IMR-90 (cell line): ENCODE data around the gene GGNBP2. TPM values are rescaled to one million over a fixed set of nuclear protein-coding genes. Genes with fewer than 3 reads are reported as not detected.

ENCODE experiments used
- ATAC-seq: fragments of 200-7000 bp; cut with Tn5 transposase; 2 replicates; pipeline ENCODE4 v1.9.1; 2020; ENCODE audit warnings: low read depth, mild to moderate bottlenecking, moderate library complexity
- BruUV-seq: library from RNA; stranded (reverse); fragments of 400-500 nt; replicated peaks from 2 replicates; lab custom pipeline; 2021; lab: Mats Ljungman, UMichigan
- CTCF ChIA-PET: fragments of 300-600 bp; formaldehyde crosslinking; extraction: SDS; loops from one replicate; lab custom pipeline; 2021; ENCODE audit warnings: antibody characterized with exemption; lab: Yijun Ruan, JAX
- POLR2A ChIA-PET: fragments of 300-600 bp; sonication (Branson Sonifier 250); formaldehyde crosslinking; loops from one replicate; lab custom pipeline; 2022; ENCODE audit warnings: antibody characterized with exemption; ENCODE audit not compliant: unreplicated experiment; lab: Charles Lee
- DNase-seq: peaks from one replicate; pipeline ENCODE4 v3.0.0; 2013
- H2AFZ ChIP-seq: replicated peaks from 2 replicates; pipeline ENCODE3; 2013; ENCODE audit warnings: low read length, mild to moderate bottlenecking; ENCODE audit not compliant: poor library complexity
- H2AK5ac ChIP-seq: 2 replicates; pipeline ENCODE4 v1.6.1; 2013; ENCODE audit warnings: low read depth, low read length, inconsistent platforms
- H2AK9ac ChIP-seq: replicated peaks from 2 replicates; pipeline ENCODE3; 2013; ENCODE audit warnings: mild to moderate bottlenecking, low read depth, low read length, moderate library complexity; ENCODE audit not compliant: poor library complexity
- H2BK120ac ChIP-seq: 2 replicates; pipeline ENCODE4 v1.6.1; 2013; ENCODE audit warnings: low read depth, low read length, inconsistent platforms
- H2BK15ac ChIP-seq: 3 replicates; pipeline ENCODE4 v1.6.1; 2013; ENCODE audit warnings: low read depth, low read length, inconsistent platforms
- H2BK20ac ChIP-seq: 2 replicates; pipeline ENCODE4 v1.6.1; 2013; ENCODE audit warnings: low read depth, mild to moderate bottlenecking, inconsistent platforms, low read length, moderate library complexity
- H2BK5ac ChIP-seq: 2 replicates; pipeline ENCODE4 v1.6.1; 2013; ENCODE audit warnings: mild to moderate bottlenecking, low read depth, low read length, inconsistent platforms; ENCODE audit not compliant: poor library complexity, severe bottlenecking
- H3K14ac ChIP-seq: replicated peaks from 2 replicates; pipeline ENCODE4 v1.6.1; 2013; ENCODE audit warnings: low read depth, low read length, inconsistent platforms
- H3K18ac ChIP-seq: 2 replicates; pipeline ENCODE4 v1.6.1; 2013; ENCODE audit warnings: low read depth, low read length, control low read depth
- H3K23ac ChIP-seq: 2 replicates; pipeline ENCODE4 v1.6.1; 2013; ENCODE audit warnings: low read depth, low read length, inconsistent platforms
- H3K27ac ChIP-seq: 2 replicates; pipeline ENCODE4 v1.5.1; 2013; ENCODE audit warnings: mild to moderate bottlenecking, control low read depth, low read length; ENCODE audit not compliant: insufficient read depth
- H3K27me3 ChIP-seq: 2 replicates; pipeline ENCODE4 v1.6.1; 2013; ENCODE audit warnings: low read length; ENCODE audit not compliant: control insufficient read depth, insufficient read depth
- H3K36me3 ChIP-seq: 2 replicates; pipeline ENCODE4 v1.6.1; 2013; ENCODE audit warnings: low read length, mixed read lengths; ENCODE audit not compliant: control insufficient read depth, insufficient read depth
- H3K4ac ChIP-seq: 2 replicates; pipeline ENCODE4 v1.6.1; 2013; ENCODE audit warnings: low read depth, low read length, inconsistent platforms
- H3K4me1 ChIP-seq: 2 replicates; pipeline ENCODE4 v1.6.1; 2013; ENCODE audit warnings: low read length, mixed read lengths; ENCODE audit not compliant: control insufficient read depth, insufficient read depth
- H3K4me2 ChIP-seq: 2 replicates; pipeline ENCODE4 v1.6.1; 2013; ENCODE audit warnings: low read depth, mild to moderate bottlenecking, control low read depth, low read length, moderate library complexity
- H3K4me3 ChIP-seq: 2 replicates; pipeline ENCODE4 v1.5.1; 2013; ENCODE audit warnings: low read depth, mild to moderate bottlenecking, control low read depth, low read length, moderate library complexity; ENCODE audit not compliant: insufficient read depth
- H3K56ac ChIP-seq: 2 replicates; pipeline ENCODE4 v1.6.1; 2013; ENCODE audit warnings: low read length, inconsistent platforms; ENCODE audit not compliant: insufficient read depth; ENCODE audit errors: extremely low read depth
- H3K79me1 ChIP-seq, 2 experiments: 2 replicates each; pipeline ENCODE4 v1.6.1; 2013; ENCODE audit warnings: low read length in 2 of 2, inconsistent platforms in 1 of 2, low read depth in 1 of 2
- H3K9ac ChIP-seq: 2 replicates; pipeline ENCODE4 v1.6.1; 2013; ENCODE audit warnings: low read depth, low read length, control low read depth
- H3K9me1 ChIP-seq: 2 replicates; pipeline ENCODE4 v1.6.1; 2013; ENCODE audit warnings: low read length, inconsistent platforms; ENCODE audit not compliant: insufficient read depth
- H3K9me3 ChIP-seq: 2 replicates; pipeline ENCODE4 v1.6.1; 2013; ENCODE audit warnings: low read length; ENCODE audit not compliant: control insufficient read depth, insufficient read depth
- H4K20me1 ChIP-seq: 2 replicates; pipeline ENCODE4 v1.6.1; 2013; ENCODE audit warnings: low read length, inconsistent platforms; ENCODE audit not compliant: insufficient read depth
- H4K5ac ChIP-seq: 2 replicates; pipeline ENCODE4 v1.6.1; 2013; ENCODE audit warnings: mild to moderate bottlenecking, low read depth, low read length, control low read depth
- H4K8ac ChIP-seq, 2 experiments: 2 replicates each; pipeline ENCODE4 v1.6.1; 2013; ENCODE audit warnings: low read depth in 2 of 2, low read length in 2 of 2, control low read depth in 1 of 2, inconsistent platforms in 1 of 2
- H4K91ac ChIP-seq: 2 replicates; pipeline ENCODE4 v1.6.1; 2013; ENCODE audit warnings: low read depth, low read length, inconsistent platforms; ENCODE audit not compliant: insufficient read depth
- BHLHE40 ChIP-seq: fragments of 150-350 bp; IDR thresholded peaks from 2 replicates; pipeline ENCODE4 v1.6.1; 2016; ENCODE audit warnings: mild to moderate bottlenecking, low read depth, low read length
- CEBPB ChIP-seq: IDR thresholded peaks from 2 replicates; pipeline ENCODE4 v1.6.1; 2012; ENCODE audit warnings: low read depth, low read length, improper control_type of control experiment
- MXI1 ChIP-seq: IDR thresholded peaks from 2 replicates; pipeline ENCODE4 v1.6.1; 2012; ENCODE audit warnings: low read depth, mild to moderate bottlenecking, low read length, moderate library complexity, borderline replicate concordance
- NFE2L2 ChIP-seq: fragments of 150-350 bp; IDR thresholded peaks from 2 replicates; pipeline ENCODE4 v1.6.1; 2016; ENCODE audit warnings: low read depth, mild to moderate bottlenecking, low read length
- RAD21 ChIP-seq: IDR thresholded peaks from 2 replicates; pipeline ENCODE4 v1.6.1; 2012; ENCODE audit warnings: low read length, improper control_type of control experiment
- USF2 ChIP-seq: fragments of 150-350 bp; IDR thresholded peaks from 2 replicates; pipeline ENCODE4 v1.6.1; 2017; ENCODE audit warnings: mild to moderate bottlenecking, antibody characterized with exemption, low read length, low read depth
- WGBS, 2 experiments: methylation state at CpG; one replicate each; pipeline versions ENCODE4 v1.1.5 to v1.1.7; 2013; ENCODE audit warnings: missing lambda C conversion rate in 2 of 2; ENCODE audit not compliant: insufficient read length in 1 of 2; ENCODE audit errors: extremely low coverage in 2 of 2; 5-methylcytosine and 5-hydroxymethylcytosine counted together
- dilution Hi-C: fragments of 300-500 bp; cut with HindIII; formaldehyde crosslinking; loops from one replicate; pipeline ENCODE4 v1.14.3; 2018; ENCODE audit warnings: low sequenced_read_pairs; ENCODE audit not compliant: unreplicated experiment
- in situ Hi-C: fragments of 300-500 bp; cut with MboI; formaldehyde crosslinking; loops from 3 replicates; pipeline ENCODE4 v1.14.3; 2019; ENCODE audit warnings: low sequenced_read_pairs, inconsistent platforms, mixed read lengths
- intact Hi-C: fragments of 100-400 bp; cut with micrococcal nuclease; formaldehyde crosslinking; loops from 2 replicates; pipeline ENCODE4 v1.10.0; 2022
- polyA plus RNA-seq, 3 experiments: library from polyadenylated mRNA; depleted of rRNA; stranded (reverse); fragments of >200 nt; gene quantifications; 2 replicates each; pipeline ENCODE4 v1.2.3, GENCODE V29; 2012; ENCODE audit warnings: low replicate concordance in 1 of 3
- total RNA-seq: library from RNA; depleted of rRNA; stranded (reverse); fragments of >200 nt; gene quantifications from 2 replicates; pipeline ENCODE4 v1.2.3, GENCODE V29; 2012

The GGNBP2 gene
- total and polyA plus RNA-seq, 2 of the 4 experiments (the other 2 are of a cell fraction), result 40.7 to 56.2 TPM

DNA sequence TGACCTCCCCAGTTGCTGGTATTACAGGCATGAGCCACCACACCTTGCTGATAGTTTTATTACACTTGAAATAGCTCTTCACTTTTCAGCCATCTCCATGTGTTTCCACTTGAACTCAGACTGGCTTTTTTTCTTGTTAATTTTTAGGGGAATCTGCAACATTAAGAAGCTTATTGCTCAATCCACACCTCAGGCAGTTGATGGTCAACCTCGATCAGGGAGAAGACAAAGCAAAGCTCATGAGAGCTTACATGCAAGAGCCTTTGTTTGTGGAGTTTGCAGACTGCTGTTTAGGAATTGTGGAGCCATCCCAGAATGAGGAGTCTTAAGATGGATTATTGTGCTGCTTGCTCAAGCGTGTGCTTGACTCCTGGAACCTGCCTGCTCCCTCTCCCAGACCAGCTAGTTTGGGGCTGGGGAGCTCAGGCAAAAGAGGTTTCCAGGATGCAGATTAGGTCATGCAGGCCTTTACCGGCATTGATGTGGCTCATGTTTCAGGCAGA is 49.6 kb upstream of the GGNBP2 start:
- Histone ChIP-seq H4K91ac (no peak overlapping the region), H3K4me2 (no peak overlapping the region), H2AK5ac (no peak overlapping the region), H2BK20ac (no peak overlapping the region), H2AK9ac (no peak overlapping the region), H4K20me1 (no peaks in the 10 kb centered on the region; the same call in 1 of the 2 replicates), H3K23ac (no peak overlapping the region), H3K56ac (no peak overlapping the region), H3K36me3 (peaks cover 49% of the 10 kb centered on the region), H4K5ac (no peak overlapping the region), H3K79me1 (peaks cover 21 to 24% of the 10 kb centered on the region in 2 experiments), H3K9me3 (no peaks in the 10 kb centered on the region), H3K9me1 (peaks cover 3% of the 10 kb centered on the region; the same call in 1 of the 2 replicates), H3K27ac (no peak overlapping the region), H3K18ac (no peak overlapping the region), H2BK15ac (no peak overlapping the region), H2BK120ac (no peak overlapping the region), H2BK5ac (no peak overlapping the region), H3K14ac (no peak overlapping the region), H3K27me3 (no peaks in the 10 kb centered on the region), H2AFZ (no peak overlapping the region), H3K4me3 (no peak overlapping the region), H3K4me1 (no peaks in the 10 kb centered on the region), H3K4ac (no peak overlapping the region), H3K9ac (no peak overlapping the region), H4K8ac (no peak overlapping the region)
- no peak for ATAC-seq
- CTCF ChIA-PET, result interaction anchor here (0.9 kb wide), 1 partner anchor 12 kb away, joined by 3 read pairs; no protein-coding TSS in a partner anchor
- intact Hi-C loops (no loop called here), dilution Hi-C loops (no loop called here), in situ Hi-C loops (no loop called here)
- BruUV-seq, result no TSS peak
- no peak for DNase-seq
- TF ChIP-seq RAD21, result no peak
- TF ChIP-seq NFE2L2, result no peak
- TF ChIP-seq BHLHE40, result no peak
- no peak for TF ChIP-seq USF2
- 0 out of 2 replicates have a peak, but pooled peaks have one; percentile 20 for TF ChIP-seq CEBPB
- TF ChIP-seq MXI1, result no peak
- 100% methylated on average over 1 of the region's 3 CpGs; no CpG with 5 or more reads in 1 of the 2 experiments for WGBS, 2 experiments
- POLR2A ChIA-PET, result no interaction called here
